Activated T-cell treated with anti-CD3 and anti-CD28 coated beads, Interleukin-2, amount 50 U/mL, for 4 hours (primary cell): ENCODE measurements around the gene RBM19. TPM values are rescaled to one million over a fixed set of nuclear protein-coding genes. Genes with fewer than 3 reads are reported as not detected.
"Not testable (repeated sequence)": the region's sequence is repeated elsewhere in the genome, so short reads cannot be mapped to it uniquely, and the experiment has no call there.

ENCODE experiments used
- ATAC-seq, 2 donors: fragments of 200-7000 bp; cut with Tn5 transposase; one replicate each; pipeline ENCODE4 v1.10.0; 2021
- DNase-seq: peaks from one replicate; pipeline ENCODE4 v3.0.0-alpha.2; 2020
- H3K27me3 Mint-ChIP-seq: one replicate; pipeline ENCODE4 v1.8.0; 2021; ENCODE audit warnings: low read depth, mixed read lengths
- H3K36me3 Mint-ChIP-seq: one replicate; pipeline ENCODE4 v1.8.0; 2022; ENCODE audit warnings: mixed read lengths; ENCODE audit not compliant: insufficient read depth
- H3K4me1 Mint-ChIP-seq: one replicate; pipeline ENCODE4 v1.8.0; 2021; ENCODE audit warnings: low read depth, mixed read lengths
- H3K4me3 Mint-ChIP-seq: one replicate; pipeline ENCODE4 v1.8.0; 2021; ENCODE audit warnings: mild to moderate bottlenecking, moderate library complexity, mixed read lengths
- H3K9me3 Mint-ChIP-seq: one replicate; pipeline ENCODE4 v1.8.0; 2021; ENCODE audit warnings: mixed read lengths
- total RNA-seq, 3 donors: library from RNA; stranded (reverse); gene quantifications; one replicate each; pipeline ENCODE4 v1.2.1, GENCODE V29; 2021

Gene RBM19
- total RNA-seq, 3 donors from 2014 or later = 145 to 156 (median 146) TPM

DNA sequence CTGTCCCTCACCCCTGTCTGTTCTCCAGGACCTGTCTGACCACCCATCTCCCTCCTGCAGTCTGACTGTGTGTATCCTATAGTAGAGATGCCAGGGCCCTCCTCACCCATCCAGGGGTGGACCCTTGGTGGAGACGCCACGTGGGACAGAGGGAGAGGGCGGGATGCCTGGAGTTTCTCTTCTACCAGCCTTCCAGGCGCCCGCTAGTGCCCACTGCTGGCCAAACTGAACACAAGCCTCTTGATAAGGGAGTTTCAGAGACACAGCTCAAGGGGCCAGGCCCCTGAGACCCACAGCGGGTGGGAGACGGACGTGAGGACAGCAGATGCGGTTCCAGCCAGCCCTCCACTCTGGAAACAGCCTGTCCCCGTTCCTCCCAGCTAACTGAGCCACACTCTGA is 147.3 kb downstream of the RBM19 start:
- H3K4me1 Mint-ChIP-seq = no peaks in the 10 kb centered on the region
- no peak overlapping the region for H3K4me3 Mint-ChIP-seq
- ATAC-seq = no peak
- peaks cover 34% of the 10 kb centered on the region for H3K36me3 Mint-ChIP-seq
- H3K27me3 Mint-ChIP-seq = no peaks in the 10 kb centered on the region
- no peak for DNase-seq
- H3K9me3 Mint-ChIP-seq = no peaks in the 10 kb centered on the region

GRCh38 chr12:113818283-113818682 is 147.8 kb downstream of the RBM19 start:
- H3K27me3 Mint-ChIP-seq = no peaks in the 10 kb centered on the region
- ATAC-seq = no peak
- H3K4me3 Mint-ChIP-seq = no peak overlapping the region
- no peaks in the 10 kb centered on the region for H3K4me1 Mint-ChIP-seq
- no peak for DNase-seq
- H3K36me3 Mint-ChIP-seq = peaks cover 34% of the 10 kb centered on the region
- H3K9me3 Mint-ChIP-seq = no peaks in the 10 kb centered on the region

DNA sequence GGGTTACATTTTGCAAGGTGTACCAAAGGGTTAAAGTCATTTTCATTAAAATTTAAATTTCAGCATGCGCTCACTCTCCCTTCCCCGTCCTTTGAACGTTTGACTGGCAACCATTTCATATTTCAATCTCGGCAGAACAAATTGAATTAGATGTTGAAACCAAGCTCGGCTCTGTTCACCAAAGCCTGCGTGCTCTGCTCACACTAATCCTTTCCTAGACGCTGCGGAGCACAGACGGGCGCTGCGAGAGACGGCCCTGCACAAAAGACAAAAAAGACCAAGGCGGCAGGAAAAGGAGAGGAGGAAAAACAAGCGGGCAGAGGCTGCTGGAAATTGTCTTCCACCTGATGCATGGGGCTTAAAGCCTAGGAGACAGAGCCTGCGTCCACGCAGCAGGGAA is 149.3 kb downstream of the RBM19 start:
- Mint-ChIP-seq H3K36me3 (peaks cover 31% of the 10 kb centered on the region), H3K27me3 (no peaks in the 10 kb centered on the region), H3K4me1 (no peaks in the 10 kb centered on the region), H3K4me3 (no peak overlapping the region), H3K9me3 (no peaks in the 10 kb centered on the region)
- DNase-seq (no peak), ATAC-seq (no peak)

- ATAC-seq (no peak), DNase-seq (no peak)
- H3K36me3 Mint-ChIP-seq = peaks cover 26% of the 10 kb centered on the region
- no peaks in the 10 kb centered on the region for H3K9me3 Mint-ChIP-seq
- no peaks in the 10 kb centered on the region for H3K4me1 Mint-ChIP-seq
- no peak overlapping the region for H3K4me3 Mint-ChIP-seq
- no peaks in the 10 kb centered on the region for H3K27me3 Mint-ChIP-seq
Observed at GRCh38 chr12:113815031-113815430, 151.1 kb downstream of the RBM19 start.

- DNase-seq (no peak), ATAC-seq (no peak)
- H3K9me3 Mint-ChIP-seq = peaks cover under 1% of the 10 kb centered on the region
- H3K27me3 Mint-ChIP-seq = no peaks in the 10 kb centered on the region
- peaks cover 22% of the 10 kb centered on the region for H3K36me3 Mint-ChIP-seq
- no peaks in the 10 kb centered on the region for H3K4me1 Mint-ChIP-seq
- H3K4me3 Mint-ChIP-seq = no peak overlapping the region
Observed at GRCh38 chr12:113813229-113813541, 152.9 kb downstream of the RBM19 start.

- DNase-seq (no peak), ATAC-seq (no peak)
- Mint-ChIP-seq H3K4me1 (no peaks in the 10 kb centered on the region), H3K36me3 (peaks cover 27% of the 10 kb centered on the region), H3K9me3 (peaks cover 4% of the 10 kb centered on the region), H3K4me3 (no peak overlapping the region), H3K27me3 (no peaks in the 10 kb centered on the region)
Observed at GRCh38 chr12:113812411-113813228, 153.5 kb downstream of the RBM19 start.

- not testable (repeated sequence) for ATAC-seq, H3K4me3 Mint-ChIP-seq, H3K4me1 Mint-ChIP-seq, H3K27me3 Mint-ChIP-seq, DNase-seq
- H3K36me3 Mint-ChIP-seq = peaks cover 17% of the 10 kb centered on the region
- H3K9me3 Mint-ChIP-seq = peaks cover 11% of the 10 kb centered on the region
Observed at GRCh38 chr12:113809462-113810220, 156.5 kb downstream of the RBM19 start.

GRCh38 chr12:113808095-113808951 is 157.8 kb downstream of the RBM19 start:
- DNase-seq = no peak
- Mint-ChIP-seq H3K4me3 (no peak overlapping the region), H3K4me1 (no peaks in the 10 kb centered on the region), H3K9me3 (peaks cover 11% of the 10 kb centered on the region), H3K36me3 (peaks cover 17% of the 10 kb centered on the region), H3K27me3 (no peaks in the 10 kb centered on the region)
- ATAC-seq = no peak

DNA sequence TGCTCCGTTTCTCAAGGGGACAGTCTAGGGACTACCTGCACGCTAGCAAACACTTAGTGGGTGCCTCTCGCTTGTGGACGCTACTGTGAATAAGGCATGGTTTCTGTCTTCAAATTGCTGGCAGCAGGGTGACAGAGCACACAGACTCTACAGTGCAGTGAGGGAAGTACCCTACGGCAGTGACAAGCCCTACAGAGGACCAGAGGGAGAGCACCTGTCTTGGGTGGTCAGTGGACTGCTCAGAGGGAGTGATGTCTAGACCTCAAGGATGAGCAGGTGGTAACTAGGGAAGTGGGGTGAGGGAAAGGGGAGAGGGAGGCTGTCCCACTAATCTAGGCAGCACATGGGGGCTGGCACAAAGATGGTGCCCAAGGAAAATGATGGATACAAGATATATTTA is 160.5 kb downstream of the RBM19 start:
- ATAC-seq = no peak
- H3K36me3 Mint-ChIP-seq = peaks cover 13% of the 10 kb centered on the region
- no peak for DNase-seq
- H3K4me3 Mint-ChIP-seq = no peak overlapping the region
- peaks cover 11% of the 10 kb centered on the region for H3K9me3 Mint-ChIP-seq
- no peaks in the 10 kb centered on the region for H3K27me3 Mint-ChIP-seq
- no peaks in the 10 kb centered on the region for H3K4me1 Mint-ChIP-seq

- ATAC-seq (no peak), DNase-seq (no peak)
- Mint-ChIP-seq H3K27me3 (no peaks in the 10 kb centered on the region), H3K36me3 (peaks cover 13% of the 10 kb centered on the region), H3K9me3 (peaks cover 11% of the 10 kb centered on the region), H3K4me3 (no peak overlapping the region), H3K4me1 (no peaks in the 10 kb centered on the region)
Observed at GRCh38 chr12:113804961-113805600, 161.0 kb downstream of the RBM19 start.

GRCh38 chr12:113803759-113804140 is 162.4 kb downstream of the RBM19 start:
- Mint-ChIP-seq H3K27me3 (no peaks in the 10 kb centered on the region), H3K4me1 (no peaks in the 10 kb centered on the region), H3K36me3 (peaks cover 13% of the 10 kb centered on the region), H3K9me3 (peaks cover 11% of the 10 kb centered on the region), H3K4me3 (no peak overlapping the region)
- DNase-seq (no peak), ATAC-seq (no peak)

DNA sequence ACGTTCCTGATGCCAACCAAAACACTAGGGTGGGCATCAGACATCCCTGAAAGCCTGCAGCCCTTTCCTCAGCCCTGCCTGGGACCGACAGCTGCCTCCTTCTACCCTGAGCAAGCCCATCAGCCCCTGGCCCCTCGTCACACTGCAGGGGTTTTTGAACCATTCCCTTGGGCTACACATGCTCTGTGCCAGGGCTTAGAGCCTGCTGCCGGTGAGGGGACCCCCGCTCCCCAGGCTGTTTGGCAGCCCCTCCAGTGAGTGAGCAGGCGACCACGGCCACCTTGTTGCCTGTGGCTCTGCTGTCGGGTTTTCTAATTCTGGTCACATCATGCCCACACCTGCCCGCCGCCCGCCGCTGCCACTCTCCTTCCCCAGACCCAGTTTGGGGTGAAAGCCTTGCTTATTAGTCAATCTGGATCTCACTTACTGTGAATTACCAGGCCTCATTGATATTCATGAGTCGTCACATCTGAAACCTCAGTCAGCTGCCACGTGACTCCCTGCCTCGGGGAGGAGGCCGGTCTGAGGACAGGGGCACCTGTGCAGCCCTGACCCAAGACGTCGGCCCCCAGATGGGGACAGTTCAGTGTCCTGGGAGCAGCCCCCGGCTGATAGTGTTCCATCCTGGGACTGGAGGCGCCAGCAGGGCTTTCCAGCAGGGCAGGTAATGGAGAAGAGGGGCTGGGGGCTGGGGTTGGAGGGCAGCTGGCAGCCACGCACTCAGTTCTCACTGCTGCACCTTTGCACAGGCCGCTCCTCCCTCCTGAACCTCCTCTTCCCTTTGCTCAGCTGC is 163.0 kb downstream of the RBM19 start:
- Mint-ChIP-seq H3K9me3 (peaks cover 10% of the 10 kb centered on the region), H3K4me1 (no peaks in the 10 kb centered on the region), H3K27me3 (no peaks in the 10 kb centered on the region), H3K36me3 (peaks cover 12% of the 10 kb centered on the region), H3K4me3 (no peak overlapping the region)
- no peak for DNase-seq
- ATAC-seq = no peak

DNA sequence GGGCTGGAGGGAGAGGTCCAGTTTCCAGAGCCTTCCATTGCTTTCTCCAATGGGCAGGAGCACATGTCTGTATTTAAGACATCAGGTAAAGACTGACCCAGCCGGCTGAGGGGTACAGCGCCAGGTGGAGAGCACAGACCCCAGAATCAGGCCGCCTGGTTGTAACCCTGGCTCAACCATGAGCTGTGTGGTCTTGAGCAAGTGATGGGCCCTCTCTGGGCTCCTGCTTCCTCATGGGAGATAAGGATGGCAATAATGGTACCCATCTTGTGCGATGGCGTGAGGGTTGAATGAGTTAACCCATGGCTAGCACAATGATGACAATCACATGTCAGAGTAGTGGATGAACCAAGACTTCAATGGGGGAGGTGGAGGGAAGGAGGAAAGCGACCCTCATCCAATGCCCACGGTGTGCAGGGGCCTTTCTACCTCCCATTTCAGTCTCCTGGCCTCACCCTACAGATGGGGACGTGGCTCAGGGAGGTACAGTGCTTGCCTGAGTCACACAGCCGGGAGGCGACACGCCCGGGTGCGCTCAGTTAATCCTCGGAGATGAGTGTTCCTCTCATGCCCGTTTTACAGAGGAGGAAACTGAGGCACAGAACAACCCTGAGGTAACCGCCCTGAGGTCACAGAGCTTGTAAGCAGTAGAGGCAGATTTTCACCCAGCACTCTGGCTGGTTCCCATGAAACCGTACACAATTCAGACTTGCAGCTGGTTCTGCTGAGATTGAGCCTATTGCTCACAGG is 163.9 kb downstream of the RBM19 start:
- no peaks in the 10 kb centered on the region for H3K4me1 Mint-ChIP-seq
- peaks cover 7% of the 10 kb centered on the region for H3K9me3 Mint-ChIP-seq
- no peak overlapping the region for H3K4me3 Mint-ChIP-seq
- DNase-seq (no peak), ATAC-seq (no peak)
- no peaks in the 10 kb centered on the region for H3K27me3 Mint-ChIP-seq
- peaks cover 7% of the 10 kb centered on the region for H3K36me3 Mint-ChIP-seq
